GM10266 (cell line): Measurements from ENCODE around the gene ZC3H7B.
"Not testable (repeated sequence)": the region's sequence is repeated elsewhere in the genome, so short reads cannot be mapped to it uniquely, and the experiment has no call there.

ENCODE experiments used
- DNase-seq: peaks from one replicate; pipeline ENCODE4 v3.0.0; 2012; ENCODE audit errors: extremely low spot score
- CTCF ChIP-seq: IDR thresholded peaks from 2 replicates; pipeline ENCODE4 v1.5.1; 2012; ENCODE audit warnings: mild to moderate bottlenecking, low read depth; ENCODE audit not compliant: control insufficient read depth, insufficient read depth; ENCODE audit errors: missing control alignments

The ZC3H7B gene

GRCh38 chr22:41288245-41288946 lies 12.9 kb upstream of the ZC3H7B start:
- DNase-seq = no peak
- no peak for TF ChIP-seq CTCF

- no peak for DNase-seq
- TF ChIP-seq CTCF = no peak
Measured at GRCh38 chr22:41289671-41290070, 11.7 kb upstream of the ZC3H7B start.

GRCh38 chr22:41290262-41291221 lies 10.8 kb upstream of the ZC3H7B start:
- DNase-seq = no peak
- no peak for TF ChIP-seq CTCF

GRCh38 chr22:41294816-41295215 lies 6.5 kb upstream of the ZC3H7B start:
- not testable (repeated sequence) for DNase-seq

GRCh38 chr22:41296826-41297667 lies 4.3 kb upstream of the ZC3H7B start:
- no peak for DNase-seq
- no peak for TF ChIP-seq CTCF

GRCh38 chr22:41300661-41301060 lies 664 bp upstream of the ZC3H7B start:
- TF ChIP-seq CTCF = no peak
- DNase-seq = no peak

- DNase-seq = peak; percentile 62
- no peak for TF ChIP-seq CTCF
Measured at GRCh38 chr22:41302021-41302767, 869 bp downstream of the ZC3H7B start.
